SH-SY5Y (cell line): ENCODE data around the gene VAV1.

Experiments used
- GATA2 ChIP-seq: IDR thresholded peaks from 2 replicates; pipeline ENCODE4 v1.6.1; 2011; ENCODE audit warnings: mild to moderate bottlenecking, low read depth, low read length
- GATA3 ChIP-seq: IDR thresholded peaks from 2 replicates; pipeline ENCODE4 v1.6.1; 2011; ENCODE audit warnings: low read depth, mild to moderate bottlenecking, low read length, moderate library complexity

The VAV1 gene

GRCh38 chr19:6772028-6772865 lies at the start of gene VAV1:
Gene VAV1 (plus strand): TSS chr19:6772708. CDS start chr19:6772808, 100 bp downstream.
- TF ChIP-seq GATA2 (no peak), GATA3 (no peak)

GRCh38 chr19:6723108-6723618 lies 49.3 kb upstream of the VAV1 start:
- TF ChIP-seq GATA3 (no peak), GATA2 (no peak)

- TF ChIP-seq GATA2 (no peak), GATA3 (no peak)
Measured at GRCh38 chr19:6723738-6724137, 48.8 kb upstream of the VAV1 start.

- TF ChIP-seq GATA2 = no peak
- TF ChIP-seq GATA3 = no peak
Measured at GRCh38 chr19:6724631-6725492, 47.6 kb upstream of the VAV1 start.

GRCh38 chr19:6725513-6726231 lies 46.8 kb upstream of the VAV1 start:
- TF ChIP-seq GATA3 (no peak), GATA2 (no peak)

GRCh38 chr19:6728346-6728745 lies 44.2 kb upstream of the VAV1 start:
- no peak for TF ChIP-seq GATA3
- TF ChIP-seq GATA2 = no peak

GRCh38 chr19:6729573-6730152 lies 42.8 kb upstream of the VAV1 start:
- TF ChIP-seq GATA2 (no peak), GATA3 (no peak)

GRCh38 chr19:6730153-6730804 lies 42.2 kb upstream of the VAV1 start:
- no peak for TF ChIP-seq GATA3
- no peak for TF ChIP-seq GATA2

- TF ChIP-seq GATA3 (no peak), GATA2 (no peak)
Measured at GRCh38 chr19:6730941-6731670, 41.4 kb upstream of the VAV1 start.

- TF ChIP-seq GATA3 = no peak
- TF ChIP-seq GATA2 = no peak
Measured at GRCh38 chr19:6731822-6732221, 40.7 kb upstream of the VAV1 start.

GRCh38 chr19:6732803-6733337 lies 39.6 kb upstream of the VAV1 start:
- TF ChIP-seq GATA3 = no peak

- TF ChIP-seq GATA3 = no peak
- TF ChIP-seq GATA2 = no peak
Measured at GRCh38 chr19:6733338-6734095, 39.0 kb upstream of the VAV1 start.
